Gastroesophageal sphincter (tissue), 3 donors: ENCODE measurements around the gene TRPV6.

Experiments used
- CTCF ChIP-seq, 4 experiments: fragments of 200-600 bp in 2 of 4; fragments of 450-650 bp in 2 of 4; sonication (generic) in 1 of 4; IDR thresholded peaks; one replicate each; pipeline ENCODE4 v1.5.1; 2017 to 2019; ENCODE audit warnings: antibody characterized with exemption in 4 of 4, mild to moderate bottlenecking in 2 of 4, moderate library complexity in 2 of 4
- EP300 ChIP-seq: sonication (generic); formaldehyde crosslinking; IDR thresholded peaks from one replicate; pipeline ENCODE4 v1.6.1; 2017; ENCODE audit warnings: antibody characterized with exemption, mild to moderate bottlenecking

- TF ChIP-seq CTCF (IDR thresholded peaks at IDR 0.05) (no peak), EP300 (no peak)
Measured at GRCh38 chr7:142883571-142884285, 1.8 kb downstream of the TRPV6 start.
